GM21786 (cell line): ENCODE results near the gene ARL8A.
"Not testable (repeated sequence)": the region's sequence is repeated elsewhere in the genome, so short reads cannot be mapped to it uniquely, and the experiment has no call there.

ENCODE experiments used
- ATAC-seq: cut with Tn5 transposase; IDR thresholded peaks from one replicate; pipeline ENCODE4 v1.9.1; 2021; ENCODE audit not compliant: unreplicated experiment

ARL8A gene

DNA sequence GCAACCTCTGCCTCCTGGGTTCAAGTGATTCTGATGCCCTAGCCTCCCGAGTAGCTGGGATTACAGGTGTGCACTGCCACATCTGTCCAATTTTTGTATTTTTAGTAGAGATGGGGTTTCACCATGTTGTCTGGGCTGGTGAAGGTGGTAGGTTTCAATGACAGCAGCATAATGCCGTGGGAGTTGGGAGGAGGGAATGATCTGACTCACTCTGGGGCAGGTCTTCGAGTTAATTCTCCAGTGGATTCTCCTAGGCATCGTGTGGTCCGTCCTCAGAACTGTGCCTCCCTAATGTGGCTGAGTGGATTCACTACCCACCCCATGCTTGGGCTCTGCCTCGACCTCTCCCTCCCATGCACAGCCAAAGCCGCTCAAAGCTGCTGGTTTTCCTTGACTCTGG is 23.5 kb downstream of the ARL8A start:
- ATAC-seq, result no peak

DNA sequence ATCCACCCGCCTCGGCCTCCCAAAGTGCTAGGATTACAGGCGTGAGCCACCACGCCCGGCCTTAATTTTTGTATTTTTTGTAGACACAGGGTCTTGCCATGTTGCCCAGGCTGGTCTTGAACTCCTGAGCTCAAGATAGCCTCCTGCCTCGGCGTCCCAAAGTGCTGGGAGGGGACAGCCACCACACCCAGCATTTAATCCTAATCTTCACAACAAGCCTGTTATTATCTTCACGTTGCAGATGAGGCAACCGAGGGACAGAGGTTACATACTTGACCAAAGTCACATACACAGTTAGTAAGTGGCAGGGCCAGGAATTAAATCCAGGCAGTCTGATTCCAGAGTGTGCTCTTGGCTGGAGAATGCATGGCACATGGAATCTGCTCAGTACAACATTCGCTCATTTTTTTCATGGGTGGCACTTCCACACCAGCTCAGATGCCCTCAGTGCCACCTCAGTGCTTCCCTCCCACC is 26.6 kb downstream of the ARL8A start:
- ATAC-seq, result no peak

DNA sequence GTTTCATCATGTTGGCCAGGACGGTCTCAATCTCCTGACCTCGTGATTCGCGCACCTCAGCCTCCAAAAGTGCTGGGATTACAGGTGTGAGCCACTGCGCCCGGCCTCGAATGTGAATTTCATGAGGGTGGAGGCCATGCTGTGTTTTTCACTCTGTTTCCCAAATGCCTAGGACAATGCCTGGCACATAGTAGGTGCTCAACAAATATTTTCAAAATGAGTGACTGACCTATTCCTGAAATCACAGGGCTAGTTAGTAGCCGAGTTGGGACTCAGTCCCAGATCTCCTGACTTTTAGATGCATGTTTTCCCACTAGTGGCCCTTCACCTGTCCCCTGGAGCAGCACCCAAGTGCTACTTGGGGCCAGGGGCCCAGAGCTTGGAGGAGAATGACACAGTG is 28.2 kb downstream of the ARL8A start:
- no peak for ATAC-seq

DNA sequence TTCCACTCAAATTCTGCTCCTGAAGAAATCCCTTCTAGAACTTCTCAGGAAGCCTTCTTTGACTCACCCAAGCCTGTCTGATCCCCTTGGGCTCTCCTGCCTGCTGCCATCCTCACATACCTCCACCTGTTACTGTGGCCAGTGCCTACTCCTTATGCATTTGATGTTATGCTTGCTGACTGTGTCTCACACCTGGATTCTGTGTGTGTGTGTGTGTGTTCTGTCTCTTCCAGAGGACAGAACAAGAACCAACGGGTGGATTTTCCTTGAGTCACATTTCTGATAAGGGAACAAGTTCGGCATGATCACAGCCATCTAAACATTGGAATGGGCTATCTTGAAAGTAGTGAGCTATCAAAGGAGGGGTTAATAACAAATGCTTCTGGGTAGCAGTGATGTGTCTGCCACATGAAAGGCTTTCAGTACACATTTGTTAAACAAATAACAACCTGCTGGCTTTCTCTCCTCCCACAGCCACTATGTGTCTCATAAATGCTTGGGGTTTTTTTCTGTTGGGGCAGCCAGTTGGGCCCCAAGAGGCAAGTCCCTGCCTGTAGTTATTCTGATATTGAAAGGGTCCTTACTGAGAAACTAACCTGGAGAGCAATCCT is 30.7 kb downstream of the ARL8A start:
- ATAC-seq, result peak; percentile 37

GRCh38 chr1:202112859-202113689 is 31.5 kb downstream of the ARL8A start:
- no peak for ATAC-seq

GRCh38 chr1:202111589-202111988 is 32.9 kb downstream of the ARL8A start:
- ATAC-seq, result not testable (repeated sequence)

- ATAC-seq, result no peak
These were observed 33.6 kb downstream of the ARL8A start for GRCh38 chr1:202110977-202111376.

- ATAC-seq, result no peak
These were observed 36.5 kb downstream of the ARL8A start for GRCh38 chr1:202107801-202108731.

- ATAC-seq, result no peak
These were observed 37.2 kb downstream of the ARL8A start for GRCh38 chr1:202107321-202107761.

- no peak for ATAC-seq
These were observed 37.9 kb downstream of the ARL8A start for GRCh38 chr1:202106340-202107254.

GRCh38 chr1:202105571-202106339 is 38.8 kb downstream of the ARL8A start:
- ATAC-seq, result no peak

- ATAC-seq, result no peak
These were observed 40.5 kb downstream of the ARL8A start for GRCh38 chr1:202104073-202104472.

- no peak for ATAC-seq
These were observed 43.4 kb downstream of the ARL8A start for GRCh38 chr1:202101184-202101583.

- ATAC-seq, result no peak
These were observed 50.7 kb downstream of the ARL8A start for GRCh38 chr1:202093858-202094257.

DNA sequence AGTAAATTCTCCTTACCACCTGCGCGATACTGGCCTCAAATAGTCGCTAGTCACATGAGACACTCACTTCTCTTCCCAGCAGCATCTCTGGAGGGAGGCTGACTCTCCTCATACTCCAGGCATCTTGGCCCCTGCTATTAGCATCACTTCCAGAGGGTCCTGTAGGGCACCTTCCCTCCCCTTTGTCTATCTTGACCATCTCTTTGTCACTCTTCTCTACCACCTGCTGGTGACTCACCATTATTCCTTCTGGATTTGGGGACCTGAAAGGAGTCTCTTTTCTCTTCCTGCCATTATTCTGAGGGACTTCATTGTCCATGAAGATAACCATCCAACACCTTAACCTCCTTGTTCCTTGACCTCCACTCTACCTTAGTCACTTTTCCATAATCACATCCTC is 53.5 kb downstream of the ARL8A start:
- no peak for ATAC-seq

- ATAC-seq, result no peak
These were observed 56.3 kb downstream of the ARL8A start for GRCh38 chr1:202088206-202088605.

GRCh38 chr1:202086579-202087350 is 57.8 kb downstream of the ARL8A start:
- no peak for ATAC-seq

DNA sequence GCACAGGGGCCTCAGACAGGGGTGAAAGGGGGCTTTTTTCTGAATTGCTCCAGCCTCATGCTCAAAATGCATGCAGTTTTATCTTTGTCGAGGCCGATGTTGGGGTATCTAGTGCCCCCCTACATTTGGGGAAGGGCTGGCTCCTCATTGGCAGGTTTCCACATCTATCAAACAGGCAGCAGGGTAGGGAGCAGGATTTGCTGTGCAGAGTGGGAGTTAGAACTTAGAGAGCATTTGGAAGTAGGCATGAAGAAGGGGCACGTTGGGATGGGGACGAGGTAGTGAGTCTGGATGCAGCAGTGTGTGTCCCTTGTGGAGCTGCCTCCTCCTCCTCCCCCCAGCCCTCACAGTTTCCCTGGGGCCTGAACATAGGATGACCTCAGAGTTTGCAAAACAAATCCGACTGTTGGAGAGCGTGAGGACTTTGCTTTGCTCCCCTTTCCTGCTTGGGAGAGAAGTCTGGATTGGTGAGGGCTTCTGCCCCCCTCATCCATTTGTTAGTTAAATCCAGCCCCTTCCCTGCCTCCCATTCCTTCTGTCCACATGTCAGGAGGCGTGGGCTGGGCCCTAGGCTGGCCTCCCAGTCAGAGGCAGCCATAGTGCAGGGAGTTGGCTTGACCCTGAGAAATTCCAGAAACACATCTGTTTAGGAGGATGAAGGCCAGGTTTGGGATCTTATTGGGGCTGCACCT is 58.7 kb downstream of the ARL8A start:
- ATAC-seq, result no peak
